Measurements from ENCODE around the gene LRRC10. TPM values are rescaled to one million over a fixed set of nuclear protein-coding genes. Genes with fewer than 3 reads are reported as not detected.

LRRC10 gene
- total and polyA plus RNA-seq, 11 donors = 7.4 to 82.9 (median 36.6) TPM

DNA sequence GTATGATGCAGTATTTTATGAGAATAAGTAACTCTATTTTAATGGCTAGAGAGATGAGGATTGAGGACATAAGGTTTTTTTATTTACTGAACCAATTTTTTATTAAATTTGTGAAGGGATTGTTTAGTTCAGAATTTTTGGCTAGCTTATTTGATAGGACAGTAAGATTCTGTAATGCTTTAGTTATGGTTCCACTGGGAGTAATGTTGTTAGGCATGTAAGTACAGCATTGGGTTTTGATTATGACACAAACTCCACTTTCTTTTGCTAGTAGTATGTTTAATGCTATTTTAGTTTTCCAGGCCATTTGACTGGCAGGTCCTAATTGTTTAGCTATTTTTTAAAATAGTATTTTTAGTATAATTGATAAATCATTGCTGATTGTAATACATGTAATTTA lies 33.8 kb upstream of the LRRC10 start:
- Histone ChIP-seq H3K9me3 (no peaks in the 10 kb centered on the region), H3K27ac (no peak overlapping the region), H3K4me1 (peaks cover 0 to 13% (median 0%) of the 10 kb centered on the region in 12 donors), H3K36me3 (no peaks in the 10 kb centered on the region), H3K4me3 (no peak overlapping the region), H3K27me3 (no peaks in the 10 kb centered on the region)
- intact Hi-C loops (cut with DNase I) = loop anchor here in 3 of 10 donors (5.0 to 10.0 kb wide), 3 partner anchors 37 to 260 kb away; no protein-coding TSS in a partner anchor
- no peak for DNase-seq
- TF ChIP-seq, protein P1, sequence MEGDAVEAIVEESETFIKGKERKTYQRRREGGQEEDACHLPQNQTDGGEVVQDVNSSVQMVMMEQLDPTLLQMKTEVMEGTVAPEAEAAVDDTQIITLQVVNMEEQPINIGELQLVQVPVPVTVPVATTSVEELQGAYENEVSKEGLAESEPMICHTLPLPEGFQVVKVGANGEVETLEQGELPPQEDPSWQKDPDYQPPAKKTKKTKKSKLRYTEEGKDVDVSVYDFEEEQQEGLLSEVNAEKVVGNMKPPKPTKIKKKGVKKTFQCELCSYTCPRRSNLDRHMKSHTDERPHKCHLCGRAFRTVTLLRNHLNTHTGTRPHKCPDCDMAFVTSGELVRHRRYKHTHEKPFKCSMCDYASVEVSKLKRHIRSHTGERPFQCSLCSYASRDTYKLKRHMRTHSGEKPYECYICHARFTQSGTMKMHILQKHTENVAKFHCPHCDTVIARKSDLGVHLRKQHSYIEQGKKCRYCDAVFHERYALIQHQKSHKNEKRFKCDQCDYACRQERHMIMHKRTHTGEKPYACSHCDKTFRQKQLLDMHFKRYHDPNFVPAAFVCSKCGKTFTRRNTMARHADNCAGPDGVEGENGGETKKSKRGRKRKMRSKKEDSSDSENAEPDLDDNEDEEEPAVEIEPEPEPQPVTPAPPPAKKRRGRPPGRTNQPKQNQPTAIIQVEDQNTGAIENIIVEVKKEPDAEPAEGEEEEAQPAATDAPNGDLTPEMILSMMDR (IDR thresholded peaks at IDR 0.05) = no peak
- no peak for TF ChIP-seq POLR2A (IDR thresholded peaks at IDR 0.05)
- ATAC-seq = no peak

DNA sequence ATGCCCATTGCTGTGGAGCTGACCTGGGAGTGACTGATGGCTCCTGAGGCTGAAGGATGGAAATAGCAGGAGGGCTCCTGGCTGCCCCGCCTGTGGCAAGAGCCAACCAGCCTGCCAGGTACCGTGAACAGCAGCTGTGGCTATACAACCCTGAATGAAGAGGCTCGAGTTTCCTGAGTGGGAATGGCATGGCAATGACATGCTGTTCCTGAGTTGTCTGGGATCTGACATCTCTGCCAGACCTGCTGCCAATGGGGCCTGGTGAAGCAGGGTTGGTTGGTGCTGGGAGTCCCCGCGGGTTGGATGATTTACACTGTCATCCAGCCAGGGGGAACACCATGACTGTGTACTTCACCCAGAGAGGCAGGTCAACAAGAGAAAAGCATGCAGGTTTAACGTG lies 31.8 kb upstream of the LRRC10 start:
- ATAC-seq (peak; percentile 80 to 94 (median 90)), DNase-seq (peak in 4 of 5 donors; percentile 50 to 76 (median 56))
- Histone ChIP-seq H3K4me1 (peaks cover 0 to 14% (median 0%) of the 10 kb centered on the region in 12 donors), H3K27ac (peak overlapping the region in 3 of 12 donors; percentile 25 to 65 (median 28)), H3K27me3 (no peaks in the 10 kb centered on the region), H3K36me3 (no peaks in the 10 kb centered on the region), H3K4me3 (no peak overlapping the region), H3K9me3 (no peaks in the 10 kb centered on the region)
- no peak for TF ChIP-seq POLR2A (IDR thresholded peaks at IDR 0.05)
- TF ChIP-seq, protein P1 (IDR thresholded peaks at IDR 0.05) = peak in 1 of 12 donors; percentile 7
- 46 to 53% (median 49%) methylated on average over 6 of the region's 6 CpGs for WGBS, 4 donors
- intact Hi-C loops (cut with DNase I) = loop anchor here in 3 of 10 donors (5.0 to 10.0 kb wide), 3 partner anchors 35 to 258 kb away; no protein-coding TSS in a partner anchor

DNA sequence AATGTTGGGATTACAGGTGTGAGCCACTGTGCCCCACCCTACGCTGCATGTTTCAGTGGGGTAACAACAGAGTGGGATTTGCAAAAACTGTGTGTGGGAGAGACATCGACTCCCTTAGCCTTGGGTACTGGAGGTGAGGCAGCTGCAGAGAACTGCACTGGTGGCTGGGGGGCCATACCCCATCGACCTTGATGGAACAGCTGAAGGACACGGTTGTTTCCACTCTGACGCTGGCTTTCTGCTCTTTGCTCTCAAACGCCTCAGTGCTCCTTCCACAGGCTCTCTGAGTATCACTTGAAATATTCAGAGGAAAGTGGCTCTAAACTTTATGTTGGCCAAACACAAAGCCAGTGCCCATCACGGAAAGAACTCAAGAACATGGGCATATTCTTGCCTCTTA lies 30.8 kb upstream of the LRRC10 start:
- intact Hi-C loops (cut with DNase I) = loop anchor here in 3 of 10 donors (5.0 to 10.0 kb wide), 3 partner anchors 34 to 257 kb away; no protein-coding TSS in a partner anchor
- no peak overlapping the region for H3K4me3 ChIP-seq
- no peak overlapping the region for H3K27ac ChIP-seq
- WGBS, 4 donors = 67 to 81% (median 72%) methylated on average over 7 of the region's 7 CpGs
- H3K4me1 ChIP-seq = peaks cover 0 to 14% (median 0%) of the 10 kb centered on the region in 12 donors
- H3K9me3 ChIP-seq = no peaks in the 10 kb centered on the region
- no peaks in the 10 kb centered on the region for H3K36me3 ChIP-seq
- H3K27me3 ChIP-seq = no peaks in the 10 kb centered on the region
- no peak for TF ChIP-seq POLR2A (IDR thresholded peaks at IDR 0.05)
- TF ChIP-seq, protein P1 (IDR thresholded peaks at IDR 0.05) = no peak
- DNase-seq (no peak), ATAC-seq (no peak)

DNA sequence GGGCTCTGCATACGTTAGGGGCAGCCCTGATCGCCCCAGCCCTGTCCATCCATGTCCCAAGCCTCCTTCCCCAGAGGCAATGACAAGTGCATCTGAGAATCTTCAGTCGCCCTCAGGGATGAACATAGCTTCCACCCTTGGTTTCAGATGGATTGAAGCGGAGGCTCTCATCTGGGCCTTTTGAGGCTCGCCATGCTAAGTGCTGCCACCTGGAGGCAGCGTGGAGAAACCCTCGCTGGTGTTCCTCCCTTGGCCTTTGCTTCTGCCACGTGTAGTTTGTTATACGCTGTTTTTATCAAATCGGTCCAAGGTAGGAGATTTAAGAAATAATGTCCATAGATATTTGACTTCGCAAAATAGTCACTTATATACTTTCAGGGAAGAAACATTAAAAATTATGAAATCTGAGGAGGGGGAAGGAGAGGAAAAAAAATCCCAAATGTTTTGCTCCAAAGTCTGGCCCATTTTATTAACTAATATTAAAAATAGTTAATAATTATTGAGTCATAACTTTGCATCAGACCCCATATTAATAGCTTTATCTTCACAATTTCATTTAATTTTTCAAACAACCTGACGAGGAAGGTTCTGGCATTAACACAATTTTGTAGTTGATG lies 28.8 kb upstream of the LRRC10 start:
- WGBS, 4 donors = 22 to 25% (median 24%) methylated on average over 12 of the region's 12 CpGs
- Histone ChIP-seq H3K9me3 (no peaks in the 10 kb centered on the region), H3K36me3 (no peaks in the 10 kb centered on the region), H3K4me1 (peaks cover 0 to 18% (median 0%) of the 10 kb centered on the region in 12 donors), H3K27me3 (no peaks in the 10 kb centered on the region), H3K27ac (no peak overlapping the region), H3K4me3 (no peak overlapping the region)
- intact Hi-C loops (cut with DNase I) = loop anchor here in 7 of 10 donors (1.0 to 10.0 kb wide), 9 partner anchors 32 to 283 kb away; partner anchors contain the start of genes YEATS4 (in 3 of the 7) and CCT2 (in 2 of the 7)
- ATAC-seq (peak in 3 of 4 donors; percentile 53 to 74 (median 66)), DNase-seq (peak; percentile 43 to 79 (median 64))
- no peak for TF ChIP-seq POLR2A (IDR thresholded peaks at IDR 0.05)
- TF ChIP-seq, protein P1 (IDR thresholded peaks at IDR 0.05) = peak; percentile 72 to 91 (median 86)
